ENCODE measurements around the gene STXBP1. TPM values are rescaled to one million over a fixed set of nuclear protein-coding genes. Genes with fewer than 3 reads are reported as not detected.

STXBP1 gene
- total and polyA plus RNA-seq, 9 of the 15 experiments (the other 6 are each of a cell fraction or from before 2014, with no cell fraction given): 4.6 to 35.1 (median 9.7) TPM

GRCh38 chr9:127629468-127630081 is 17.5 kb downstream of the STXBP1 start (continued):
- TF ChIP-seq, protein P1, sequence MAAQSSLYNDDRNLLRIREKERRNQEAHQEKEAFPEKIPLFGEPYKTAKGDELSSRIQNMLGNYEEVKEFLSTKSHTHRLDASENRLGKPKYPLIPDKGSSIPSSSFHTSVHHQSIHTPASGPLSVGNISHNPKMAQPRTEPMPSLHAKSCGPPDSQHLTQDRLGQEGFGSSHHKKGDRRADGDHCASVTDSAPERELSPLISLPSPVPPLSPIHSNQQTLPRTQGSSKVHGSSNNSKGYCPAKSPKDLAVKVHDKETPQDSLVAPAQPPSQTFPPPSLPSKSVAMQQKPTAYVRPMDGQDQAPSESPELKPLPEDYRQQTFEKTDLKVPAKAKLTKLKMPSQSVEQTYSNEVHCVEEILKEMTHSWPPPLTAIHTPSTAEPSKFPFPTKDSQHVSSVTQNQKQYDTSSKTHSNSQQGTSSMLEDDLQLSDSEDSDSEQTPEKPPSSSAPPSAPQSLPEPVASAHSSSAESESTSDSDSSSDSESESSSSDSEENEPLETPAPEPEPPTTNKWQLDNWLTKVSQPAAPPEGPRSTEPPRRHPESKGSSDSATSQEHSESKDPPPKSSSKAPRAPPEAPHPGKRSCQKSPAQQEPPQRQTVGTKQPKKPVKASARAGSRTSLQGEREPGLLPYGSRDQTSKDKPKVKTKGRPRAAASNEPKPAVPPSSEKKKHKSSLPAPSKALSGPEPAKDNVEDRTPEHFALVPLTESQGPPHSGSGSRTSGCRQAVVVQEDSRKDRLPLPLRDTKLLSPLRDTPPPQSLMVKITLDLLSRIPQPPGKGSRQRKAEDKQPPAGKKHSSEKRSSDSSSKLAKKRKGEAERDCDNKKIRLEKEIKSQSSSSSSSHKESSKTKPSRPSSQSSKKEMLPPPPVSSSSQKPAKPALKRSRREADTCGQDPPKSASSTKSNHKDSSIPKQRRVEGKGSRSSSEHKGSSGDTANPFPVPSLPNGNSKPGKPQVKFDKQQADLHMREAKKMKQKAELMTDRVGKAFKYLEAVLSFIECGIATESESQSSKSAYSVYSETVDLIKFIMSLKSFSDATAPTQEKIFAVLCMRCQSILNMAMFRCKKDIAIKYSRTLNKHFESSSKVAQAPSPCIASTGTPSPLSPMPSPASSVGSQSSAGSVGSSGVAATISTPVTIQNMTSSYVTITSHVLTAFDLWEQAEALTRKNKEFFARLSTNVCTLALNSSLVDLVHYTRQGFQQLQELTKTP (IDR thresholded peaks at IDR 0.05; ENCODE audit: low read depth in 1 of 2, partially characterized antibody in 2 of 2): no peak
- no peak for TF ChIP-seq ZKSCAN1 (IDR thresholded peaks at IDR 0.05; ENCODE audit: low read depth, low read length)
- TF ChIP-seq ZBTB7A (IDR thresholded peaks at IDR 0.05; ENCODE audit: borderline replicate concordance, control insufficient read depth, low read depth, low read length): peak; percentile 31; the same call in 1 of the 2 replicates
- TF ChIP-seq NELFE (IDR thresholded peaks at IDR 0.05; ENCODE audit: insufficient read depth, insufficient read length): no peak
- TF ChIP-seq, protein P2, sequence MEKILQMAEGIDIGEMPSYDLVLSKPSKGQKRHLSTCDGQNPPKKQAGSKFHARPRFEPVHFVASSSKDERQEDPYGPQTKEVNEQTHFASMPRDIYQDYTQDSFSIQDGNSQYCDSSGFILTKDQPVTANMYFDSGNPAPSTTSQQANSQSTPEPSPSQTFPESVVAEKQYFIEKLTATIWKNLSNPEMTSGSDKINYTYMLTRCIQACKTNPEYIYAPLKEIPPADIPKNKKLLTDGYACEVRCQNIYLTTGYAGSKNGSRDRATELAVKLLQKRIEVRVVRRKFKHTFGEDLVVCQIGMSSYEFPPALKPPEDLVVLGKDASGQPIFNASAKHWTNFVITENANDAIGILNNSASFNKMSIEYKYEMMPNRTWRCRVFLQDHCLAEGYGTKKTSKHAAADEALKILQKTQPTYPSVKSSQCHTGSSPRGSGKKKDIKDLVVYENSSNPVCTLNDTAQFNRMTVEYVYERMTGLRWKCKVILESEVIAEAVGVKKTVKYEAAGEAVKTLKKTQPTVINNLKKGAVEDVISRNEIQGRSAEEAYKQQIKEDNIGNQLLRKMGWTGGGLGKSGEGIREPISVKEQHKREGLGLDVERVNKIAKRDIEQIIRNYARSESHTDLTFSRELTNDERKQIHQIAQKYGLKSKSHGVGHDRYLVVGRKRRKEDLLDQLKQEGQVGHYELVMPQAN (IDR thresholded peaks at IDR 0.05; ENCODE audit: borderline replicate concordance): no peak
- TF ChIP-seq NR3C1 (CRISPR knock-in tag; IDR thresholded peaks at IDR 0.05): no peak
- TF ChIP-seq ARHGAP35 (IDR thresholded peaks at IDR 0.05; ENCODE audit: partially characterized antibody): no peak
- TF ChIP-seq PHB2 (IDR thresholded peaks at IDR 0.05; ENCODE audit: low read depth): no peak
- TF ChIP-seq, protein P3, sequence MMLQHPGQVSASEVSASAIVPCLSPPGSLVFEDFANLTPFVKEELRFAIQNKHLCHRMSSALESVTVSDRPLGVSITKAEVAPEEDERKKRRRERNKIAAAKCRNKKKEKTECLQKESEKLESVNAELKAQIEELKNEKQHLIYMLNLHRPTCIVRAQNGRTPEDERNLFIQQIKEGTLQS (IDR thresholded peaks at IDR 0.05): peak; percentile 48; the same call in 1 of the 2 replicates
- TF ChIP-seq, protein P3 (CRISPR knock-in tag; conservative IDR thresholded peaks at IDR 0.05): no peak

All from K562 (cell line).